Activated CD8-positive, alpha-beta memory T cell treated with anti-CD3 and anti-CD28 coated beads for 4 hours (primary cell): ENCODE data around the gene SORT1.
"Not testable (repeated sequence)": the region's sequence is repeated elsewhere in the genome, so short reads cannot be mapped to it uniquely, and the experiment has no call there.

Experiments
- DNase-seq, 2 donors: peaks; one replicate each; pipeline ENCODE4 v3.0.0-alpha.2; 2020; ENCODE audit warnings: low read depth in 2 of 2

SORT1 gene

DNA sequence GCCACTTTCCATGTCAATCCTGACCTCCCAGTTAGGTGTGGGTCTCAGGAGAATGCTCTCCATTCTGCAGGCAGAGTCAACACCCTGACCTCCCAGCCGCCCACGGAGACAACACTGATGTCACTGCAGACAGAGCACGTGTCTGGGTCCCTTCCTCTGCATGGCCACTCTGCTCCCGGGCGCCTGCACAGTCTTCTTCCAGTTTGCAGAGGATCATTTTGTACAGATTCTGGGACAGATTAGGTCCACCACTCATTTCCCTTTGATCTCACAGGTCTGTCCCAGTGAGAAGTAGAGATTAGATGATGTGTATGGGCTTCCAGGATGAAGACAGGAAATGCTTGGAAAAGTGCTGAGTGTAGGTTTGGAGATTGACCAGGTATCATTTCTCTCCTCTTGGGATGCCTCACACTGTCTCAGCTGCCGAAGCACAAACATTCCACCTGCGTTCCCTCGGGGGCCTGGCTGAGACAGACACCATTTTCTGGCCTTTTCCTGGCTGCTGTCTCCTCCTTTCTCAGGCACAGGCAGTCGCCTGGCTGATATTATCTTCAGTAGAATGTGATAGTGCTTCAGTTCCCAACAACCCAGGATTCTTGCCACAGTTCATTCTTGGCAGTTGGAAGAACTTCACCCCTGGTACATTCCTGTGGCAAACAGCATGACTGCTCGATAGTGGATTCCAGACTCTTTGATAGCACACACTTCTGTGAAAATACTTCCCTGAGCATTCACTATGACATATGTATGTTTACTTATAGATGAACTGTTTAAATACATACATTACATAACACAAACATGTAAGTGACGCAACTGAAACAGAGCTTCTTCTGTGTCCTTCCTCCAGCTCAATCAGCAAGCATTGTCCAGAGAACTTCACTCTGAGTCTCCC lies 98.8 kb downstream of the SORT1 start:
- DNase-seq, result no peak

DNA sequence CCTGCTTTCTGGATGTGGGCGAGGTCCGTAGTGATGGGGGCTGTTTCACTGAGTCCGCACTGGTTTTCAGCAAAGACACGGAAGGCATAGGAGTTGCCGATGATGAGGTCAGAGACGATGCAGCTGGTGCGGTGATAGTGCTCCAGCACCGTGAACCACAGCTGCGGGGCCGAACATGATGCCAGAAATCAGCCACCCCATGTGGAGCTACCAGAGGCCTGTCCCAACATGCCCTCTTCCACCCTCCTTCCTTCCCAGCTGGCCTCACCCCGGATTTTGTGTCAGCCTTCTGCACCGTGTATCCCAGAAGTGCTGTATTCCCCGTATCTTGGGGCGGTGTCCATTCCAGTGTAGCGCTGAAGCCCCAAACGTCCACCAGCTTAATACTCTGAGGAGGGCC lies 100.9 kb downstream of the SORT1 start:
- DNase-seq, result no peak

- DNase-seq, result no peak
These were observed 101.9 kb downstream of the SORT1 start for GRCh38 chr1:109295712-109296415.

DNA sequence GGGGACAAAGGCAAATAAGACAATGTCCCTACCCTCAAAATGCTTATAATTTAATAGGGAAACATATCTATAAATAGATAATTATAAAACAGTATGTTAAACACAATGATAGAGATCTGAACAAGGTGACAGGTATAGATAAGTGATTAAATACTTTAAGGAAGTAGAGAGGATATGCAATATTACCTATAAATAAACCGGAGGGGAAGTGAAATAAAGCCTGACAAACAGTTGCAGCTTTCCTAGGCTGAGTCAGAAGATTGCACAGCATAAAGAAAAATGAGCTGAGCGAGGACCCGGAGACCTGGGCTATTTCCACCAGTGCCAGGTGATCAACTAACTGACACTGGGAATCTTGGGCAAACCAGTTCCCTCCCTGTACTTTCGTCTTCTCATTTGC lies 103.2 kb downstream of the SORT1 start:
- no peak for DNase-seq

DNA sequence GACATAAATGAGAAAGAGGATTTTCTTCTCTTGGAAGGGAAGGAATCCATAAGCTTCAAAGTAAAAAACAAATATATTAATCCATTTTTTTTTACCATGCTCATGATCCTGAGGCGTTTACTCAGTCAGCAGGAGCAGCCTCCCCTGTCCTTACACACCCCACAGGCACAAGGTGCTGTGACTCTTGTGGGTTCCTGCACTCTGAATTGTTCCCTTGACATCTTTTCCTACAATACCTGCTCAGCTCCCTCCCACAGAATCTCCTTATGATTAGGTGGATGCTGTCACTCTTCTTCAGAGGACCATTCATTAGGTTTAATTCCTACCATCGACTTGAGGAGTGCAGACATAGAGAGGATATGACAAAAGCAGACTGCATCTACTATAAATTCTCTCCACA lies 104.7 kb downstream of the SORT1 start:
- DNase-seq, result no peak

- DNase-seq, result no peak
These were observed 105.4 kb downstream of the SORT1 start for GRCh38 chr1:109292364-109292763.

- no peak for DNase-seq
These were observed 106.7 kb downstream of the SORT1 start for GRCh38 chr1:109290998-109291397.

- DNase-seq, result no peak
These were observed 107.6 kb downstream of the SORT1 start for GRCh38 chr1:109290137-109290536.

GRCh38 chr1:109286762-109287161 lies 111.0 kb downstream of the SORT1 start:
- not testable (repeated sequence) for DNase-seq

- no peak for DNase-seq
These were observed 113.7 kb downstream of the SORT1 start for GRCh38 chr1:109283748-109284600.

- peak; percentile 80 to 81 for DNase-seq
These were observed 114.6 kb downstream of the SORT1 start, which contains the start of gene PSRC1 for GRCh38 chr1:109282952-109283747. TSS of gene PSRC1 (minus strand) at chr1:109283145.

DNA sequence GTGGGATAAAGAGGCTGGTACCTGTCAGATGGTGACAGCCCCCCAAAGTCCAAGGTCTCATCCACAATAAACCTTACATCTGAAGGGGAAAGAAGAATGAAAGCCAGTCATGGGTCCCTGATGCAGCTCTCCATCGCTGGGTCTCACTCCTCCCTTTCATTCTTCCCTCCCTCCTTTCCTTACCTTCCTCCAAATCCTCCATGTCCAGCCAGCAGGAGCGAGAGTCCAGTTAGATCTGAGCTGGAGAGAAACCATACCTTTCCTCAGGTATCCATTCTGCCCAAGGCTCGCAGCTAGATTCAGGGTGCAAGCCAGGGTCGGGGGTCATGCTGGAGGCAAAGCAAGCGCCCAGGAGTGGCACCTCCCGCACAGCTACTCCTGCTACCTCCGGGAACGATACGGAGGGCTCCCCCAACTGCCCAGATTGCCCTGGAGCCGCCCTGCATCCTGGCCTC lies 115.2 kb downstream of the SORT1 start:
- no peak for DNase-seq

GRCh38 chr1:109281680-109282496 lies 115.8 kb downstream of the SORT1 start:
- no peak for DNase-seq

- DNase-seq, result no peak
These were observed 116.9 kb downstream of the SORT1 start for GRCh38 chr1:109280862-109281261.

- no peak for DNase-seq
These were observed 118.0 kb downstream of the SORT1 start for GRCh38 chr1:109279615-109280278.

DNA sequence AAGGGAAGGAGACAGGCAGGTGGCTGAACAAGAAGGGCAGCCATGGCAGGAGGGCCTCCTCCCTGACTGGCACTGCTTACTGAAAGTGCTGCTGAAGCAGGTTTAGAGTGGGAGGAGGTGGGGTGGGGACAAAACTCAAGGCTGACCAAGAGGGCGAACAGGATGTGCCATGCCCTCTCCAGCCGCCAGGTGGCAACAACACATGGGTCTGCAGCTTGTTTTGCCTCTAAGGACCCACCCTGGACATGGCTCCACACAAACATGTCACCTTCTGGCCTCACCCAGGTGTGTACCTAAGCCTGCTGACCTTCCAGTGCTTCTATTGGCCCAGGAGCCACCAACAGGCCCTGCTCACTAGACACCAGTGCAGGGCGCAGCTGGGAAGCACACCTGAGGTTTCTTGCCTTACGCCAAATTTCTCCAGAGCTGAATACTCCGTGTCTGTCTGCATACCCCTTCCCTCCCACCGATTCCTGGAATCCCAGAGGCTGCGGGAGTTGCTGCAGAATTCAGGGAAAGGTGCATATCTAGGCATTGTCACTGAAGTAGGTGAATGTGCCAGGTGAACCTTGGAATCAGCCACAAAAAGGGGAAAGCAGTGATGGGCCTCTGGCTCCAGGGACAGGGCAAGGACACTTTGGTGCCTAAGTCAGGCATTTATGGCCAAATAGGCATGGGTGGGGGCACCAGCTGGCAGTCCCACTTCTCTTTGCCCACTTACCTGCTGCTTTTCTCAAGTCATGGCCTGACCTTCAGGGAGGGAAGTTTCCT lies 120.1 kb downstream of the SORT1 start:
- DNase-seq, result peak; percentile 21 to 36

DNA sequence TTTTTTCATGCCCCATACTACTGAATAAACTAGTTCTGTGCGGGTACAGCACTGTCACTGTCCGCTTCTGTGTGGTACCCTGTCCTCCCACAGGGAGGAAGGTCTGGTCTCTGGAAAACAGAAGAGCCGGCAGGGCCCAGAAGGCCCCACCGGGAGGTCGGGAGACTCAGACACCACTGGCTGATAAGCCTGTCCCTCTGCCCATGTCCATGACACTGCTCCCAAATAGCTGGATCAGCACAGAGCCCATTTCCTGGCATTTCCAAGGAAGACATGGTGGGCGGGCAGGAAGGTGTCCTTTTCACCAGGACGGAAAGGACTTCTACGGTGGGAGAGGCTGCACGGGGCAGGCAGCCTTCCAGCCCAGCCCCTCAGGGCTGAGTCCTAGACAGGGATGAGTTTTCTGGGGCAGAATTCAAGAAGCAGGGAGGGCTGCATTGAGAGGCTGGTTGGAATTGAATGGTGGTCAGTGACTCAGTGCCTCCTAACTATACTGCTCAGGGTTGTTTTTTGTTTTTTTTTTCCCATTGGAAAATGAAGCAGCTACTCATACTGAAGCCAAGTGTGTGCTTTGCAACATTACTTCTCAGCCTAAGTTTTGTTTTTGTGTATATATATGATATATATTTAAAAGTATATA lies 121.9 kb downstream of the SORT1 start:
- no peak for DNase-seq
